Hepatocyte (in vitro differentiated cells): ENCODE measurements around the gene TLR9.

Experiments used
- CTCF ChIP-seq: fragments of 200-600 bp; sonication (generic); IDR thresholded peaks from 2 replicates; pipeline ENCODE4 v1.5.1; 2016; ENCODE audit warnings: antibody characterized with exemption, mild to moderate bottlenecking; ENCODE audit not compliant: poor library complexity
- EZH2phosphoT487 ChIP-seq: fragments of 200-600 bp; sonication (generic); IDR thresholded peaks from one replicate; pipeline ENCODE4 v1.6.1; 2018; ENCODE audit warnings: antibody characterized with exemption, mild to moderate bottlenecking, low read depth, moderate library complexity; ENCODE audit not compliant: unreplicated experiment, severe bottlenecking

GRCh38 chr3:52210037-52210436 lies 15.4 kb downstream of the TLR9 start:
- TF ChIP-seq CTCF (no peak), EZH2phosphoT487 (no peak)
